Hair follicle dermal papilla cell (primary cell): Measurements from ENCODE around the gene COL4A4. TPM values are rescaled to one million over a fixed set of nuclear protein-coding genes. Genes with fewer than 3 reads are reported as not detected.

Experiments used
- small RNA-seq: library from RNA; depleted of rRNA; stranded (forward); fragments of <200 nt; gene quantifications from one replicate; pipeline ENCODE3, GENCODE V24; 2012
- total RNA-seq: library from RNA; depleted of rRNA; stranded (reverse); fragments of >200 nt; gene quantifications from 2 replicates; pipeline ENCODE4 v1.2.3, GENCODE V29; 2012

Gene COL4A4
- total RNA-seq, result under 0.01 TPM in 2 replicates

DNA sequence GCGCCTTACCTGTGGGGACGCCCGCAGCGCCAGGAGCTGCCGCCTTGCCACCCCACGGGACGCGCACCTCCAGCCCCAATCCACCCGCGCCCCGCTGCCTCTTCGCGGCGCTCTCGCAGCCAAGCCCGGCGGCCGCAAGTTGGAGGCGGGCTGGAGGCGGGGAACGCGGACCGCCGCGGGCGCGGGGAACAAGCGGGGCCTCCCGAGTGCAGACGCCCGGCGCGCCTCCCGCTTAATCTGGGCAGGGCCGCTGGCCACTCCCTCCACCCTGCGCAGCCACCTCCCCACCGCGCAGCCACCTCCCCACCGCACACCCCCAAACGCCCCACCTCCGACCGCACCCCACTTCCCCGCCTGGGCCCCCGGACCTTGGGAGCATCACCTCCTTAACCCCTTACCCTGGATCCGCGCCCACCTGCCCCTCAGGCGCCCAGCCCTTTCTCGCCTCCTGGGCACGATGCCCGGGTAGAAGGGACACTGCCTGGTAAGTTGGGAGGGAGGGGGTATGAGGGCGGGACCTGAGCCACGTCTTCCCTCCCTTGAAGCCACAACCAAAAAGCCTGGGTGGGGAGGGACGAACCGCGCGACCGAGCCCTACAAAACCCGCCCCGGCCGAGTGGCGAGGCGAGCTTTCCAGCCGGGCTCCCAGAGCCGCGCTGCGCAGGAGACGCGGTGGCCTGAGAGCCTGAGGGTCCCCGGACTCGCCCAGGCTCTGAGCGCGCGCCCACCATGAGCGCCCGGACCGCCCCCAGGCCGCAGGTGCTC lies at the start of gene COL4A4, which contains the start of gene COL4A3:
TSS of gene COL4A4 (minus strand) at position 208 of the 765 bp plus-strand sequence. CDS start 16,722 bp downstream, outside the sequence.
TSS of gene COL4A3 (plus strand) at position 627 of the 765 bp plus-strand sequence. CDS start at position 730, 103 bp downstream.

Small RNA genes lying within 50 kb of the gene (small RNA-seq; reads per million reads assigned to genes)
- not detected for gene RF00554

Other genes starting within 250 kb of the COL4A4 start
- 0.12 TPM in 1 of 2 replicates, not detected in the other for gene COL4A3, start 419 bp upstream of the COL4A4 start, total RNA-seq
- gene MFF, start 161.0 kb upstream of the COL4A4 start, total RNA-seq, result 52.8 and 72.7 TPM in 2 replicates
- gene TM4SF20, start 215.1 kb upstream of the COL4A4 start, total RNA-seq, result under 0.01 and 1.5 TPM in 2 replicates
- not detected in 2 replicates for gene SCYGR1, start 223.7 kb upstream of the COL4A4 start, total RNA-seq